ENCODE measurements around the gene SIPA1L3. TPM values are rescaled to one million over a fixed set of nuclear protein-coding genes. Genes with fewer than 3 reads are reported as not detected.

Gene SIPA1L3
- total and polyA plus RNA-seq, 2 of the 13 experiments (the other 11 are each of a cell fraction or from before 2014, with no cell fraction given) = 5.5 to 7.7 TPM

DNA sequence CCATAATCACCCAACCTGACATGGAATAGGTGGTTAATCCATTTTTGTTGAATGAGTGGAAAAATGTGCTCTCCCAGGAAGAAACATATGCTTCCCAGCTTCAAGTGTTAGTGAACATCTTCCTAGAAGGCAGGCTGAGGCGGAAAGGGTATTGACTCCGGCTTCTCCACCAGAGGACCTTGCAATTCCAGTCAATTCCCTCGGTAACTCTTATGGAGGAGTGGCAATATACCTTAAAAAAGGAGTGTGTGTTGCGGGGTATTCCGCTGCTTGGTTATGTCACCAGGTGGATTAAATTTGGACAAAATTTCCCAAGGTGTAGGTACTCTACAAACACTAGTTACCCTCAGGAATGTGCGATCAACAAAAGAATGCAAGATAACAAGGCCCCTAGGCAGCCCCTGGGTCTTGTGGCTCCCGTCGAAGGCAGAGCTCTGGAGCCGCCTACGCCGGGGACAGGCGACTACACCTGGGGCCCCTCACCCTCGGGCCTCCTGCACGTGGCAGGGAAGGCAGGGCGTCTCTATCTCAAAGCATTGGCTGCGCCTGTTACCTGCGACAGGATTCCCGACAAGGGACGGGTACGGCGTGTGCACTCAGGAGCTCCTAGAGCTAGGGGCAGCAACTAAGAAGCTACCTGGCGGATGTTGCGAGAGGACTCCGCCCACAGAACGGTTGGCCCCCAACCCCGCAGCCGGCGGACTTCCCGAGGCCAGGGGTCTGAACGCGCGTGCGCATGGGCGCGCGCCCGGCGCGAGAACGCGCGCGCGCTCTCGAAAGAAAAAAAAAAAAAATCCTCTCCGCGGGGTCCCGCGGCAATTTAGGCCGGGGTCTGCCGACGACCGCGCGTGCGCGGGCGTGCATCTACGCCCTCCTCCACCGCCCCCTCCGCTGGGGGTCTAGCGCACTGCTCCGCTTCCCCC, 801 bp upstream of the SIPA1L3 start, which contains the start of gene WDR87 (continued):
- TF ChIP-seq, protein P1, sequence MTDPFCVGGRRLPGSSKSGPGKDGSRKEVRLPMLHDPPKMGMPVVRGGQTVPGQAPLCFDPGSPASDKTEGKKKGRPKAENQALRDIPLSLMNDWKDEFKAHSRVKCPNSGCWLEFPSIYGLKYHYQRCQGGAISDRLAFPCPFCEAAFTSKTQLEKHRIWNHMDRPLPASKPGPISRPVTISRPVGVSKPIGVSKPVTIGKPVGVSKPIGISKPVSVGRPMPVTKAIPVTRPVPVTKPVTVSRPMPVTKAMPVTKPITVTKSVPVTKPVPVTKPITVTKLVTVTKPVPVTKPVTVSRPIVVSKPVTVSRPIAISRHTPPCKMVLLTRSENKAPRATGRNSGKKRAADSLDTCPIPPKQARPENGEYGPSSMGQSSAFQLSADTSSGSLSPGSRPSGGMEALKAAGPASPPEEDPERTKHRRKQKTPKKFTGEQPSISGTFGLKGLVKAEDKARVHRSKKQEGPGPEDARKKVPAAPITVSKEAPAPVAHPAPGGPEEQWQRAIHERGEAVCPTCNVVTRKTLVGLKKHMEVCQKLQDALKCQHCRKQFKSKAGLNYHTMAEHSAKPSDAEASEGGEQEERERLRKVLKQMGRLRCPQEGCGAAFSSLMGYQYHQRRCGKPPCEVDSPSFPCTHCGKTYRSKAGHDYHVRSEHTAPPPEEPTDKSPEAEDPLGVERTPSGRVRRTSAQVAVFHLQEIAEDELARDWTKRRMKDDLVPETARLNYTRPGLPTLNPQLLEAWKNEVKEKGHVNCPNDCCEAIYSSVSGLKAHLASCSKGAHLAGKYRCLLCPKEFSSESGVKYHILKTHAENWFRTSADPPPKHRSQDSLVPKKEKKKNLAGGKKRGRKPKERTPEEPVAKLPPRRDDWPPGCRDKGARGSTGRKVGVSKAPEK (CRISPR knock-in tag; IDR thresholded peaks at IDR 0.05; ENCODE audit: borderline replicate concordance) = peak; percentile 82; the same call in 1 of the 2 replicates
- TF ChIP-seq KAT8 (CRISPR knock-in tag; IDR thresholded peaks at IDR 0.05) (no peak; the same call in 1 of the 2 replicates), FOXK1 (CRISPR knock-in tag; IDR thresholded peaks at IDR 0.05; ENCODE audit: borderline replicate concordance, low read depth) (0 out of 2 replicates have a peak, but pooled peaks have one; percentile 30), ZNF775 (CRISPR knock-in tag; IDR thresholded peaks at IDR 0.05; ENCODE audit: borderline replicate concordance) (no peak), ERF (CRISPR knock-in tag; IDR thresholded peaks at IDR 0.05) (no peak), ZNF563 (CRISPR knock-in tag; IDR thresholded peaks at IDR 0.05) (0 out of 2 replicates have a peak, but pooled peaks have one; percentile 40), ZNF121 (CRISPR knock-in tag; IDR thresholded peaks at IDR 0.05) (no peak), ZNF772 (CRISPR knock-in tag; IDR thresholded peaks at IDR 0.05) (no peak), ZNF616 (CRISPR knock-in tag; IDR thresholded peaks at IDR 0.05; ENCODE audit: low read depth) (no peak; the same call in 1 of the 2 replicates), NR2F6 (IDR thresholded peaks at IDR 0.05) (0 out of 2 replicates have a peak, but pooled peaks have one; percentile 9), NR2F6 (CRISPR knock-in tag; IDR thresholded peaks at IDR 0.05) (no peak; the same call in 1 of the 2 replicates), EEA1 (CRISPR knock-in tag; IDR thresholded peaks at IDR 0.05; ENCODE audit: borderline replicate concordance) (no peak), HMG20A (CRISPR knock-in tag; IDR thresholded peaks at IDR 0.05; ENCODE audit: borderline replicate concordance) (no peak), XRCC5 (optimal IDR thresholded peaks at IDR 0.05; ENCODE audit: low read length) (no peak), ZNF253 (CRISPR knock-in tag; IDR thresholded peaks at IDR 0.05; ENCODE audit: borderline replicate concordance) (no peak), NFYC (CRISPR knock-in tag; IDR thresholded peaks at IDR 0.05) (0 out of 2 replicates have a peak, but pooled peaks have one; percentile 10), KLF12 (CRISPR knock-in tag; IDR thresholded peaks at IDR 0.05; ENCODE audit: borderline replicate concordance) (peak; percentile 74; the same call in 1 of the 2 replicates), ZNF329 (CRISPR knock-in tag; IDR thresholded peaks at IDR 0.05; ENCODE audit: low read depth) (no peak), POGZ (CRISPR knock-in tag; IDR thresholded peaks at IDR 0.05) (0 out of 2 replicates have a peak, but pooled peaks have one; percentile 5), KDM5B (CRISPR knock-in tag; IDR thresholded peaks at IDR 0.05; ENCODE audit: borderline replicate concordance) (peak; percentile 62; the same call in 1 of the 2 replicates), ZNF652 (CRISPR knock-in tag; IDR thresholded peaks at IDR 0.05; ENCODE audit: borderline replicate concordance, low read depth) (no peak)
- TF ChIP-seq, protein P2, sequence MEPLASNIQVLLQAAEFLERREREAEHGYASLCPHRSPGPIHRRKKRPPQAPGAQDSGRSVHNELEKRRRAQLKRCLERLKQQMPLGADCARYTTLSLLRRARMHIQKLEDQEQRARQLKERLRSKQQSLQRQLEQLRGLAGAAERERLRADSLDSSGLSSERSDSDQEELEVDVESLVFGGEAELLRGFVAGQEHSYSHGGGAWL (CRISPR knock-in tag; IDR thresholded peaks at IDR 0.05) = no peak
- TF ChIP-seq, protein P3, sequence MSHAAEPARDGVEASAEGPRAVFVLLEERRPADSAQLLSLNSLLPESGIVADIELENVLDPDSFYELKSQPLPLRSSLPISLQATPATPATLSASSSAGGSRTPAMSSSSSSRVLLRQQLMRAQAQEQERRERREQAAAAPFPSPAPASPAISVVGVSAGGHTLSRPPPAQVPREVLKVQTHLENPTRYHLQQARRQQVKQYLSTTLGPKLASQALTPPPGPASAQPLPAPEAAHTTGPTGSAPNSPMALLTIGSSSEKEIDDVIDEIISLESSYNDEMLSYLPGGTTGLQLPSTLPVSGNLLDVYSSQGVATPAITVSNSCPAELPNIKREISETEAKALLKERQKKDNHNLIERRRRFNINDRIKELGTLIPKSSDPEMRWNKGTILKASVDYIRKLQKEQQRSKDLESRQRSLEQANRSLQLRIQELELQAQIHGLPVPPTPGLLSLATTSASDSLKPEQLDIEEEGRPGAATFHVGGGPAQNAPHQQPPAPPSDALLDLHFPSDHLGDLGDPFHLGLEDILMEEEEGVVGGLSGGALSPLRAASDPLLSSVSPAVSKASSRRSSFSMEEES (CRISPR knock-in tag; IDR thresholded peaks at IDR 0.05) = 0 out of 2 replicates have a peak, but pooled peaks have one; percentile 14
